DMS 273 (cell line): Measurements from ENCODE around the gene STK11IP.

Experiments used
- DNase-seq: peaks from one replicate; lab custom pipeline; 2025; ENCODE audit not compliant: unreplicated experiment; lab: John Stamatoyannopoulos, UW

Gene STK11IP, protein sequence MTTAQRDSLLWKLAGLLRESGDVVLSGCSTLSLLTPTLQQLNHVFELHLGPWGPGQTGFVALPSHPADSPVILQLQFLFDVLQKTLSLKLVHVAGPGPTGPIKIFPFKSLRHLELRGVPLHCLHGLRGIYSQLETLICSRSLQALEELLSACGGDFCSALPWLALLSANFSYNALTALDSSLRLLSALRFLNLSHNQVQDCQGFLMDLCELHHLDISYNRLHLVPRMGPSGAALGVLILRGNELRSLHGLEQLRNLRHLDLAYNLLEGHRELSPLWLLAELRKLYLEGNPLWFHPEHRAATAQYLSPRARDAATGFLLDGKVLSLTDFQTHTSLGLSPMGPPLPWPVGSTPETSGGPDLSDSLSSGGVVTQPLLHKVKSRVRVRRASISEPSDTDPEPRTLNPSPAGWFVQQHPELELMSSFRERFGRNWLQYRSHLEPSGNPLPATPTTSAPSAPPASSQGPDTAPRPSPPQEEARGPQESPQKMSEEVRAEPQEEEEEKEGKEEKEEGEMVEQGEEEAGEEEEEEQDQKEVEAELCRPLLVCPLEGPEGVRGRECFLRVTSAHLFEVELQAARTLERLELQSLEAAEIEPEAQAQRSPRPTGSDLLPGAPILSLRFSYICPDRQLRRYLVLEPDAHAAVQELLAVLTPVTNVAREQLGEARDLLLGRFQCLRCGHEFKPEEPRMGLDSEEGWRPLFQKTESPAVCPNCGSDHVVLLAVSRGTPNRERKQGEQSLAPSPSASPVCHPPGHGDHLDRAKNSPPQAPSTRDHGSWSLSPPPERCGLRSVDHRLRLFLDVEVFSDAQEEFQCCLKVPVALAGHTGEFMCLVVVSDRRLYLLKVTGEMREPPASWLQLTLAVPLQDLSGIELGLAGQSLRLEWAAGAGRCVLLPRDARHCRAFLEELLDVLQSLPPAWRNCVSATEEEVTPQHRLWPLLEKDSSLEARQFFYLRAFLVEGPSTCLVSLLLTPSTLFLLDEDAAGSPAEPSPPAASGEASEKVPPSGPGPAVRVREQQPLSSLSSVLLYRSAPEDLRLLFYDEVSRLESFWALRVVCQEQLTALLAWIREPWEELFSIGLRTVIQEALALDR

DNA sequence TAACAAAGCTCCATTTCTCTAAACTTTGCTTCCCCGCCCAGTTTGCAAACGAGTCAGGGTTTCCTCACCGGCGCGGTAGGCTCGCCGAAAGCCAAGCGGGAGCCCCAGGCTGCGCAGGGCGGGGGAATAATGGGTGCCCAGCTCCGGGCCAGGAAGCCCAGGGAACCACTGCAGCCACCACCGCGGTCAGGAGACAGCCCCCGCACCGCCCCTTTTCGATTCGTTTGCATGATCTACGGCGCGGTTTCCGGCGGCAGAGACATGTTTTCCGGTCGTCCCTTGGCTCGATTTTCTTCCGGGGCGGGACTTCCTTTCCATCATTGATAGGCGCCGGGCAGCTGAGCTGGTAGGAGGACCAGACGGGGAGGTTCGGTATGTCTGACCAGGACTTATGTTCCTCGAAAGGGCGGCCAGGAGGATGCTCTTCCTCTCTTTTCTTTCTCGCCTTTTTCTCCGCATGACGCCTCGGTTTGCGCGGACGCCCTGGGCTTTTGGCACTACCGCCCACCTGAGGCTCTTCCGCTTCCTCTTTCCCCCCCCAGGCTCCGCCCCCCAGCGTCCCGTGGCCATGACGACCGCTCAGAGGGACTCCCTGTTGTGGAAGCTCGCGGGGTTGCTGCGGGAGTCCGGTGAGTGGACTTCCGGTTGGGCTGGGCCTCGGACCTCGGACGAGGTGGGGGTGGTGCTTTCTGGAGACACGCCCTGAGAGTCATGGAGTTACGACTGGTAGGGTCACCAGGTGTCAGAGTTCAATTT lies at the start of gene STK11IP:
TSS of gene STK11IP (plus strand) at position 306 of the 756 bp plus-strand sequence. CDS start at position 569, 263 bp downstream.
- peak; percentile 98 for DNase-seq

DNA sequence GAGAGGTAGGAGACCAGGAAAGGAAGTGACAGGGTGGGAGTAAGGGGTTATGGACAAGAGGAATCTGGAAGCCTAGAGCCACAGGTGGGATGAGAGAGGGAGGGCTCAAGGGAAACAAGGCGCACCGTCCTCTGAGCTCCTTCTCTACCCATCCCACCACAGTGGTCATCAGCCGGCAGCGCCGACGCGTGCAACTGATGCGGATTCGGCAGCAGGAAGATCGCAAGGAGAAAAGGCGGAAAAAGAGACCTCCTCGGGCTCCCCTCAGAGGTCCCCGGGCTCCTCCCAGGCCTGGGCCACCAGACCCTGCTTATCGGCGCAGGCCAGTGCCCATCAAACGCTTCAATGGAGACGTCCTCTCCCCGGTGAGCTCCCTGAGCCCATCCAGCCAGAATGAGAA lies 48.7 kb upstream of the STK11IP start:
- no peak for DNase-seq

DNA sequence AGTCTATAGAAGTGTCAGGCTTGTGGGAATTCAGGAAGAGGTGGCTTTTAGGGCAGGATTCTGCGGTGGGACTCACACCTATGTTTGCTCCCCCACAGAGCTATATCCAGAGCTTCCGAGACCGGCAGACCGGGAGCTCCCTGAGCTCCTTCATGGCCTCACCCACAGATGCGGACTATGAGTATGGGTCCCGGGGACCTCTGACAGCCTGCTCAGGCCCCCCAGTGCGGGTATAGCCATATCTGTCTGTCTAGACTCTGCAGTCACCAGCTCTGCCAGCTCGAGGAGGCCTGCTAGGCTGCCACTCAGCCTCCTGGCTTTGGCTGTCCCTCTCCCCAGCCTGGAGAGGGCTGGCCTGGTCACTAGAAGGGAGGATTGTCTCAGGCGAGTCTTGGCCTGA lies 48.0 kb upstream of the STK11IP start:
- DNase-seq: no peak

DNA sequence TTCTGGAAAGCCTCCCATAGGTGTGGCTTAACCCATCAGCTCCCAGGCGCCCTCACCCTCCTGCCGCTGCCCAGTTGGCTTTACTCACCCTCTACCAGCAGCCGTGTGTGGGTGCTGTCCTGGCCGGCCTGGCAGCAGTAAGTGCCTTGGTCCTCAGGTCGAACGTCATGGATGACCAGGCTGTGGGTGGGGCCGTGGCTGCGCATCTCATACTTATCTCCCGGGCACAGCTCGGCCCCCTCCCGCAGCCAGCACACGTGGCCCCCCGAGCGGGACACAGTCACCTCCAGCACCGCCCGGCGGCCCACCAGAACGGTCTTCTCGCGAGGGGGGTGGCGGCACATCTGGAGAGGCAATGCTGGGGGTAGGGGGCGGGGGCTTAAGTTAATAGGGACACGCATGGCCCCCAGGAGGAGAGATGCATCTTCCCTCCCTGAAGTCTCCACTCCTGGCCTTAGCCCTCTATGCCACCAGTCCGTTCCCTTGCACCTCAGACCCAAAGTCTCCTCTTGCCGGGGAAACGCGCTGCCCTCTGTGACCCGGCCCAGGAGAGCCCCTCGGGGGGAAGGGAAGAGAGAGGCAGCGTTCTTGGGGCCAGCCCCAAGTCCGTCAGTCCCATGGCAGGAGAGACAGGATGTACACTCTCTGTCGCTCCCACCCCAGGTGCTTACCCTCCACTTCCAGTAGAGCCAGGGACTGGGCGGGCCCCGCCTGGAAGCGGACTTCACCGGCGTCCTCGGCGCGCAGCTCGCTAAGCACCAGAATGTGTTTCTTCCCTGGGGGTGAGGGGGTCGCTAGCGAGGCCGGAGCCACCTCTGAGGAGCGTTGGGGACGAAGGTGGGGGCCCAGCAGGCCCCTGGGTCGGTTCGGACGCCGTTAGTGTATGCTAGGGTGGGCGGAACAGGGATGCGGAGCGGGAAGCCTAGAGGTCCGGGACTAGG lies 45.9 kb upstream of the STK11IP start:
- DNase-seq: peak; percentile 41

DNA sequence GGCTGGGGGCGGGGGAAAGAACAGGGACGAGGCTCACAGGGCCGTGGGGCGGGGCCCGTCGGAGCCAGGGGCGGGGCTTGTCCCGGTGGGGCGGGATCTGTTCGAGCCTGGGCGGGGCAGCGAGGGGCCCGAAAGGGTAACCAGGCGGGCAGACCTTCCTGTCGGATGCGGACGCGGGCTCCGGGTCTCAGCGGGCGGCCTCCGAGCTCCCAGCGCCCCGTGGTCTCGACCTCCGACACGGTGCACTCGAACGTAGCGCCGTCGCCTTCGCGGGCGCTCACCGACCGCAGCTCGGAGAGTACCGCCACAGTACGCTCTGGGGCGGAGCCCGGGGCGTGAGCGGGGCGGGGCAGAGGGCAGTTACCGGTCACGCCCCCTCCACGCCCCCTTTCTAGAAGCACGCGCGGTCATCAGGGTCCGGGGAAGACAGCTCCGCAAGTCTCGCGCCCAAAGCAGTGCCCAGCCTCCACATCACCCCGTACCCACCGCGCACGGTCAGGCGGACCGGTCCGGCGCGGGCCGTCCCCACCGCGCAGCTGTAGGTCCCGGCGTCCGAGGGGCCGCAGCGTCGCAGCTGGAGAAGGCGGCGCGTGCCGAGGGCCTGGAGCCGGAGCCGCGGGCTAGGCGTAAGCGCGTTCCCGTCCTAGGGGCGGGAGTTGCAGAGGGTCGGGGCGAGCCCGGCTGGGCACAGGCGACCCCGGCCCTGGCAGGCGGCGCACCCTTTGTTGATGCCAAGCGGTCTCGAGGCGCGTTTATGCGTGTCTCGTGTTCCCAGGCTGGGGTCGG lies 45.1 kb upstream of the STK11IP start:
- DNase-seq: peak; percentile 94

DNA sequence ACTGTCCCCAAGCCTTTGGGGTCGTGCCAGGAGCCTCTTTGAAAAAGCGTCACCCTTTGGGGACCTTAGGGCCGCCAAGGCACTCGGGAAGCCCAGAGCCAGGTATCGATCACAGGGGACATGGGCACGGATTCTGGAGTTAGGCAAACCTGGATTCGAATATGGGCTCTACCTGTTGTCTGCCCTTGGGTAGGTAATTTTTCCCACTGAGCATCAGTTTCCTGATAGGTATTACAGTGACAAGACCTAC lies 44.6 kb upstream of the STK11IP start:
- no peak for DNase-seq

DNA sequence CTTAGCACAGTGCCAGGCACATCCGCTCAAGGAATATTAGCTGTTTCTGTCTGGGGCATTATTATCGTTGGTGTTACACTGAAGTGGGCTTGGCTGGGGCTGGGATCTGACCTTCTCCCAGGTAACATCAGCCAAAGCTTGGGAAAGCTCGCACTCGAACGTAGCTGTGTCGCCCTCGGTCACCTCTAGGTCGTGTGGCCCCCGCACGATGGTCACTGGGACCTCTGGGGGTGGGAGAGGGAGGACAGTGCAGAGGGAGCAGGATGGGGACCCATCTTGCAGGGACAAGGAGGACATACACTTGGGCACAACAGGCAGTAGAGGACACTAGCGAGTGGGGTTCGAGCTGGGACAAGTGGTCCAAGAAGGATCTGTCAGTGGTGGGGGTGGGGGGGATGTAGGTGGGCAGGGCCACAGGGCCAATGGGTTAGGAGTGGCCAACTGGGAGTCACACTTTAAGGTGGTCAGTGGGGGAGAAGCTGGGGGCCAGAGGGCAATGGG lies 44.1 kb upstream of the STK11IP start:
- DNase-seq: no peak

DNA sequence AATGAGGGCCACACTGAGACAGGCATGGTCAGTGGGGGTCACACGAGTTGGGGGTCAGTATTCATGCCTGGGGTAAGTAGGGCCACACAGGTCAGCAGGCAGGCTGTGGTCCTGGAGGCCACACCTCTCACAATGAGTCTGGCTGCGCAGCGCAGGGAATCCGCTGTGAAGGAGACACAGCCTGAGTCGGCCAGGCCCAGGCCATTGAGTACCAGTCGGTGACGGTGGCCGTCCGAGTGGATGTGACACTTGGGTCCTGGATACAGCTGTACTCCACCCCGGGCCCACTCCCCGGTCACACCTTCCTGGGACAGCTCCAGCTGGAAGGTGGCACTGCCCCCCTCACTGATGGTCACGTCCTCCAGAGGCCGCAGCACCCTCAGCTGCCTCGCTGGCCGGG lies 43.3 kb upstream of the STK11IP start:
- DNase-seq: no peak

DNA sequence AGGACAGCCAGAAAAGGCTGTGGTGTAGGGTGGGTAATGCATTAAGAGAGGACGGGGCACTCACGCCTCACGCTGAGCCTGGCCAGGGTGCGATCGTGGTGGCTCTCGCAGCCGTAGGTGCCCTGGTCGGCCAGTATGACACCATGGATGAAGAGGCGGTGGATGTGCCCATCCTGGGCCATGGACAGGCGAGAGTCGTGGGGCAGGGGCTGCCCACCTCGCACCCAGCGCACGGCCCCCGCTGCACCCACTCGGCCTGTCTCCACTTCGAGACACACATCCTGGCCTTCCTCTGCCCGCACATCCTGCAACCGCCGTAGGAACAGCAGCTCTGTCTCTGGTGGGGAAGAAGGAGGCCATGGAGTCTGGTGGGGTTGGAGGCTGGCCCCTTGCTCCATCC lies 41.7 kb upstream of the STK11IP start:
- no peak for DNase-seq

DNA sequence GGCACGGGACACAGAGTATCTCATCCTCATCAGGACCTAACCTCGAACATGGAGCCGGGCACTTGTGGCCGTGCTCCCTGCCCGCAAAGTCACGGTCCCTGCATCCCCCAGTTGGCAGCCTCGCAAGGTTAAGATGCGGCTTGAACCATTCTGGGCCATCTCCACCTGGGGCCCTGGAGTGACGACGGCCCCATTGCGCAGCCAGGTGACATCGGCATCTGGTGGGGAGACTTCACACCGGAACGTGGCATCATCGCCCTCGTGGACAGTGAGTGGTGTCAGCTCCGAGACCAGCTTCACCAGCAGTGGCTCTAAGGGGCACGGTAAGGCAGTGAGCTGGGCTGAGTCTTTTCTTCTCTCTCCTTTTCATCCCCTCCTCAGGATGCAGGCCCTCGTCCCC lies 41.2 kb upstream of the STK11IP start:
- DNase-seq: no peak

DNA sequence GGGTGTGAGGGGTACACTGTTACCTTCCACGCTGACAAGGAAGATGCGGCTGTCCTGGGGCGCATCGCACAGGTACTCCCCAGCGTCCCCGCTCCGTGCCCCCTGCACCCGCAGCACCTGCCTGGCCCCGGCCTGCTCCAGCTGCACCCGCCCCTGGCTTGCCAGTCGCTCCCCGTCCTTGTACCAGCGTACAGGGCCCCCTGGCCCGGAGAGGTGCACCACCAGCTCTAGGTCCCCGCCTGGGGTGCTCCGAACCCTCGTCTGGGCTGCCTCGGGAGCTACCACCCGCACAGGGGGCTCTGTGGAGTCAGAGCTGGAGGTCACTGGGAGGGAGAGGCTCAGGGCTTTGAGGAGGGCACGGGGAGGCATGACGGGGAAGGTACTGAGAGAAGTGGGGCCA lies 40.3 kb upstream of the STK11IP start:
- DNase-seq: no peak

DNA sequence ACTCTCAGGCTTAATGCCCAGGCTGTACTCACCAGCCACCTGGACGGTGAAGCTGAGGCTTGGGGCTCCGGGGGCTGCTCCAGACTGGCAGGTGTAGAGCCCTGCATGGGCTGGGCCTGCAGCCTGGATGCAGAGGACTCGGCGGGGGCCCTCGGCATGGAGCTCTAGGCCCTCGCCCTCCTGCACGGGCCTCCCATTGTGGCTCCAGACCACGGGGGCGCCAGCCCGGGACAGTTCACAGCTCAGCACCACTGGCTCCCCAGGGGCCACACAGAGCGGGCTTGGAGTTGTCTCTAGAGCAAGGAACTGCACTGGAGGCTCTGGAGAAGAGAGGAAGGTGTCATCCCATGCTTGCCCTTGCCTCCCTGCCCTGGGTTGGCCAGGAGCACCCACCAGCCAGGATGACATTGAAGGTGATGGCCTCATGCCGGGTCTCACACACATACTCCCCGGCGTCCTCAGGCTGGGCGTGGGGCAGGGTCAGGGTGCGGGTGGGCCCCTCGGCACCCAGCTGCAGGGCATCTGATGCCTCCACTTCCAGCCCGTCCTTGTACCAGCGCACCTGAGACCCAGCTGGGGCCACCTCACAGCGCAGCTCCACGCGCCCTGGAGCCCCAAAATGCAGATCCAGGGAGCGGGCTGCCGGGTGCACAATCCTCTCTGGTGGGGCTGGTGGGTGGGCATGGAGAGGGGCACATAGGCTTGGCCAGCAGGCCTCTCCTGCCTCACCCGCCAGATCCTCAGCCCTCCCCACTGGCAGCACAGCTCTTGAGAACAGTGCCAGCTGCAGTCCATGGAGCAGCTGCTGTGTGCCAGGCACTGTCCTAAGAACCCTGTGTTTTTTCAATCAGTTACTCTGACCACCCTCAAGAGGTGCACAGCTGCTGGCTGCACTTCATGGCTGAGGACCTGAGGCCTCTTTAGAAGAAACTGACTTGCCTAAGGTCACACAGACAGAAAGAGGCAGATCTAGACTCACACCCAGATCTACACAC lies 39.6 kb upstream of the STK11IP start:
- DNase-seq: no peak

DNA sequence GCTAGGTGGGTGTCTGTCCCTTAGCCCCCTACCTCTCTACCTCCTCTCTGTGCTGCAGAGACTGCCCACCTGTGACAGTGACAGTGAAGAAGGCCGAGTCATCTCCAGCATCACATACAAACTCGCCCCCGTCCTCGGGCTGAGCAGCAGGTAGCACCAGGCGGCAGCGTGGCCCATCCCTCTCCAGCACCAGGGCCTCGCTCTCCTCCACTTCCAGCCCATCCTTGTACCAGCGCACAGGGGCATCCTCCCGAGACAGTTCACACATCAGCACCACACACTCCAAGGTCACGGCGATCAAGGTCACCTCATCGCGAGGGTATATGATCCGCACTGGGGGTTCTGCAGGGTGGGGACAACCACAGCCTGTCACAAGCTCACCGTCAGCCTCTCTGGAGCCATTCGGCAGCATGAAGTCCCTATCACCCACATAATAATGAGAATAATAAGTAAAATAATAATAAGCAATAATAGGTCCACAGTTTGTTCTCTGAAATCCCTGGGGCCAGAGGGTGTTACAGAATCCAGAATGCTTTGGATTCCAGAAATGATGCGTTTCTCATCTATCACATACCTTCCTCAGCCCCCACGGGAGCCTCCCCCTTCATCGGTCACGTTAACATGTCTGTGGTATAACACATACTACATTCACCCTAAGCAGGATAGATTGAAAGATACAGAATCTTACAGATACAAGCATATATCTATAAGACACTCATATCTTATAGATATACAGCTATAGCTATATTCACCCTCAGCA lies 38.3 kb upstream of the STK11IP start:
- no peak for DNase-seq

DNA sequence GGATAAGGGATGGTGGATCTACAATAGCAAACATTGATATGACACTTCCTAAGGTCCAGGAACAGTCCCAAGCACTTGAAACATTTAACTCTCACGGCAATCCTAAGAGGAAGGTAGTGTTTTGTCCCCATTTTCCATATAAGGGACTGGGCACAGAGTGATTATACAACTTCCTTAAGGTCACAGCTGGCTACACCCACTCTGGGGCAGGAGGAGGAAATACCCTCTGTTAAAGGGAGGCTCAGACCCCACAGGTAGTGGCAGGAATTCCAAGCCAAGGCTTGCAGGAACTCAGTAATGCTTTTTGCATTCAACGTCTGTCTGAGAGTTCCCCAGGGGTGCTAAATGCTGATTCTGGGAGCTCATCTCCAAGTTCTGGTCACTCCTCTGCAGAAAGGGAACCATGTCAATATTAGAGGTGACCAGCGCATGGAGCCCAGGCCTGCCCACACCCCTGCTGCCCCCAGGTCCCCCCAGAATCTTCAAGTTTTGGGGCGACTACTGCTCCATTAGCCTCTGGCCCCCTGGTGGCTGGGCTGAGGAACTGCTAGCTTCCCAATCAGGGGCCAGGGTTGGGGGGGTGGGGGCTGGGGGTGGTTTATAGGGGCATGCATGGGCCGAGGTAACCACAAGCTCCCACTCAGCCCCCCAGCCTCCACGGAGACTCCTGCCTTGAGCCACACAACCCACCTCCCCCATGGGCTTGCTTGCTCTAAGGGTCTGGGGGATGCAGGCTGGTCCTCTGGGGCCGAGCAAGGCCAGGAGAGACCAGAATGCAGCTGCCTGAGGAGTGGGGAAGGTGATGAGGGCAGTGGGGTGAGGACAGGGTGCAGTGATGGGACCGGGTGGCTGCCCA lies 37.4 kb upstream of the STK11IP start:
- DNase-seq: peak; percentile 42

DNA sequence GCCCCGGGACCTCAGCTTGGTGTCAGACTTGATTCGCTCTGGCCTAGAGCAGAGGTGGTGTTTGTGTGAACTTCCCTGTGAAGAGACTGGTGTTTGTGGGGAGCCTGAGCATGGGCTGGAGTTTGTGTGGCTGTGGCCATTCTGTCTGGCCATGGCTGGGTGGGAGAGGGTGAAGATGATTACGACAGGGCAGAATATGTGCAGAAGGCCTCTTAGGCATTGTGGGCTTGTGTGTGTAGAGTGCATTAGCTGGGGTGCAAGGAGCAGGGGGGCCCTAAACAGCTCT lies 36.8 kb upstream of the STK11IP start:
- no peak for DNase-seq

DNA sequence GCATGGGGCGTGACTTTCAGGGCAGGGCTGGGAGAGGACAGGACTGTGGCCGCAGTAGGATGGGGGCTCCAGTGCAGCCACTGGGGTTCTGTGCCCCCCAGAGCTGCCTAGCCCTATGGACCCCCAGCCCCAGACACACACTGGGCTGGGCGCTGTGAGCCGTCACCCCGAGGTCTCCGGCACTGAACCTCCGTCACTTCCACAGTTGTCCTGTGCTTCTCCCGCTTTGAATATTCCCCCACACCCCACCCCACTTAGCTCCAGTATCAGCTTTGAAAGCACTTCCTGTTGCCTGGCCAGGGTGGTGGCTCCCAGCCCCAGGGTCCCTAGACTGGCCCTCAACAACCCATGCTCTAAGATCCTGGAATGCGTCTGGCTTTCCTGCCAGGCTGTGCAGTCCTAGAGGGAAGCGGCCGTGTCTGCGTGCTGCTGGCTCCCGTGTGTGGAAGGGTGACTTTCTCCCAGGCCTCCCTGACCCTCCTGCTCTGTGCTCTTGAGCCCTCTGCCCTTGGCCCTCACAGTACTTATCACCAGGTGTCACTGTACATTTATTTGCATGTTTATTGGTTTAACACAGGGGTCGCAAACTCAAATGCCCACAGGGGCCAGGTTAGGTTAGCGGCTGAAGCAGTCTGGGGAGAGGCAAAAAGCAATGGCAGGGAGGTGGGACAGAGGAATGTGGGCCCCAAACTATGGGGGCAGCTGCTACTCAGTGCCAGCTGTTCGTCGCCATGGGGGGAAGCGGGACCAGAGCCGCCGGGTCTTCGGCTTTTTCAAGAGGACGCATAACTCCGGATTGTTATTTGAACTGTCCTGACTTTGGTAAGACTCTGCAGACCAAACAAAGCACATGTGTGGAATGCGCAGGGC lies 36.2 kb upstream of the STK11IP start:
- DNase-seq: no peak
